ENCODE measurements around the gene TSEN2. TPM values are rescaled to one million over a fixed set of nuclear protein-coding genes. Genes with fewer than 3 reads are reported as not detected.
A peak's percentile ranks its signal among the peaks of the same experiment; 100 is the strongest.

The TSEN2 gene
- 10 to 100 TPM in 1 of 3 donors, 1 to 10 TPM in 2; 4.1 to 11.4 (median 5.7) TPM for total RNA-seq
- total RNA-seq (2013), result 19.1 TPM

DNA sequence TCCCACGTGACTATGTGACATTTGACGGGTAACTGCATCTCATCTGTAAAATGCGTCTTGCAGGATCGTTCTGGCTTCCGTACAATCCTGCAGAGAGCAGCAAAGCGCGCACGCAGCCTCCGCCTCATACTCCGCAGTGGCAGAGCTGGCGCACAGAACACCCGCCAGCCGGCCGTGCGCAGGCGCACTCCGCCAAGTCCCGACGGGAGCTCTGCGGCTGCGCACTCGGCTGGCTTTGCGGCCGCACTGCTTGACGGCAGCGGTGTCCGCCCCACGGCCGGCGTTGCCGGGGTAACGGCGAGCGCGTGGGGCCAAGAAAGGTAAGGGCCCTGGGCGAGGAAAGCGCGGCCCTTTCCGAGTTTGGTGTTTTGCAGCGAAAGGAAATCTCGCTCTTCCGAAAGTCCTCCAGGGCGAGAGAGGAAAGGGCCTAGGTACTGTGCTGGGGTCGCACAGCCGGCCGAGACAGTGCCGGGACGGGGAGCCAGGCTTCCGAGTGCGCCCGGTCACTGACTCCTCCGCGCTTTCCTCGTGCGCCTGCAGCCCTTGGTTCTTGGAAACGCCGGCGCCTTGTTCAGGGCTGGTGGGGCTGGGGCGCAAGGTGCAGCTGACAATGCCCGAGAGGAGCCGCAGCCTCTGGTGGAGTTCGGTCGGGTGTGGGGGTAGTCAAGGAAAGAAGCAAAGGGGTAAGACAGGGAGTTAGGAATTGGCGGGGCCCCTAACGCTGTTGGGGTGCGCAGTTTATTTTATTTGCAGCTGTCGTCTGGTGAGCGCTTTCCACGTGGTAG, at the start of gene TSEN2:
TSEN2 (plus strand) TSS at position 283 of the 785 bp plus-strand sequence. CDS start 5,321 bp downstream, outside the sequence.
- Mint-ChIP-seq H3K4me3 (peak within 1 kb of the TSS; percentile 94), H3K27ac (peak within 1 kb of the TSS; percentile 93 to 94), H3K27me3 (ENCODE audit: low read depth in 2 of 2) (no peaks in the 10 kb centered on the region), H3K4me1 (peaks cover 29 to 31% of the 10 kb centered on the region in 2 donors), H3K9me3 (no peaks in the 10 kb centered on the region), H3K36me3 (no peaks in the 10 kb centered on the region)
- under 1% methylated on average over 69 of the region's 69 CpGs for WGBS (ENCODE audit: insufficient coverage)
- no peaks in the 10 kb centered on the region for H3K36me3 ChIP-seq (ENCODE audit: control insufficient read depth, insufficient read depth, low read length)
- peak; percentile 91 to 96 (median 92) for ATAC-seq
- peak; percentile 97 to 99 for DNase-seq
- no peaks in the 10 kb centered on the region for H3K9me3 ChIP-seq (ENCODE audit: control insufficient read depth, insufficient read depth, low read length)
- peak within 1 kb of the TSS; percentile 85 for H3K4me3 ChIP-seq (ENCODE audit: low read length)
- no peaks in the 10 kb centered on the region for H3K27me3 ChIP-seq (ENCODE audit: control insufficient read depth, insufficient read depth, low read length)
- H3K27ac ChIP-seq (ENCODE audit: low read length), result peak within 1 kb of the TSS; percentile 78
- intact Hi-C loops (cut with micrococcal nuclease), result loop anchor here (1.0 kb wide), 1 partner anchor 73 kb away; the partner anchor contains the start of gene MKRN2
- H3K4me1 ChIP-seq (ENCODE audit: control insufficient read depth, insufficient read depth, low read length), result peaks cover 18% of the 10 kb centered on the region
- TF ChIP-seq, protein P1, sequence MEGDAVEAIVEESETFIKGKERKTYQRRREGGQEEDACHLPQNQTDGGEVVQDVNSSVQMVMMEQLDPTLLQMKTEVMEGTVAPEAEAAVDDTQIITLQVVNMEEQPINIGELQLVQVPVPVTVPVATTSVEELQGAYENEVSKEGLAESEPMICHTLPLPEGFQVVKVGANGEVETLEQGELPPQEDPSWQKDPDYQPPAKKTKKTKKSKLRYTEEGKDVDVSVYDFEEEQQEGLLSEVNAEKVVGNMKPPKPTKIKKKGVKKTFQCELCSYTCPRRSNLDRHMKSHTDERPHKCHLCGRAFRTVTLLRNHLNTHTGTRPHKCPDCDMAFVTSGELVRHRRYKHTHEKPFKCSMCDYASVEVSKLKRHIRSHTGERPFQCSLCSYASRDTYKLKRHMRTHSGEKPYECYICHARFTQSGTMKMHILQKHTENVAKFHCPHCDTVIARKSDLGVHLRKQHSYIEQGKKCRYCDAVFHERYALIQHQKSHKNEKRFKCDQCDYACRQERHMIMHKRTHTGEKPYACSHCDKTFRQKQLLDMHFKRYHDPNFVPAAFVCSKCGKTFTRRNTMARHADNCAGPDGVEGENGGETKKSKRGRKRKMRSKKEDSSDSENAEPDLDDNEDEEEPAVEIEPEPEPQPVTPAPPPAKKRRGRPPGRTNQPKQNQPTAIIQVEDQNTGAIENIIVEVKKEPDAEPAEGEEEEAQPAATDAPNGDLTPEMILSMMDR (IDR thresholded peaks at IDR 0.05), result no peak

DNA sequence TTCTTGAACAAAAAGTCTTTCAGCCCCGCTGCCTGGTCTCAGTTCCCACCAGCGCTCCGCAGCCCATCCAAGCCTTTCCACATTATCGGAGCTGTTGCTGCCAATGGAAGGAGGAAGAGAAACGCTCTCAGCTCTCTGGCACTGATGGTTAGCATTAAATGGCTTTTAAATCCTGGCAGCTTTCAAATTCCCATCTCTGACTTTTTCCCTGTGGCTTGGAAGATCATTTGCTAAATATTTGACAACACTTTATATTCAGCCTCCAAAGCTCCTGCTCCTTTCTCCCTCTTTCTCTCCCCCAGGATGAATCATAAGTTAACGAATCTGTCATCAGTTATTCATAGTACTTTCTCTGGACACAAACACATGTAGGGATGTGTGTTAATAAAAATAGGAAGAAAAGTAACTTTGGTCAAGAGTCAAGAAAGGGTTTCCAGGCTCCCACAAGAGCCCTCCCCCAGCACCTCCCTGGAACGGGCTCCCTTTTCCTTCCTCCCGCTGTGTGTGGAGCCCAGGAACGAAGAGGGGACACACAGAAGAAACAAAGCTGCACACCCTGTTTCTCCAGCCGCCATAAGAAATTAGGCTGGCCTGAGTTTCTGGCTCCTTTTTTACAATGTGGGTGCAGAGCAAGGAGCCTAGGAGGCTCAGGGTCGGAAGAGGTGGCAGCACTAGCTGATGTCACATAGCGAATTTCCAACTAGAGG, 47.6 kb upstream of the TSEN2 start:
- intact Hi-C loops (cut with micrococcal nuclease), result no loop called here
- 91% methylated on average over 11 of the region's 12 CpGs for WGBS (ENCODE audit: insufficient coverage)
- Histone ChIP-seq H3K9me3 (ENCODE audit: control insufficient read depth, insufficient read depth, low read length) (no peaks in the 10 kb centered on the region), H3K4me3 (ENCODE audit: low read length) (no peak overlapping the region), H3K4me1 (ENCODE audit: control insufficient read depth, insufficient read depth, low read length) (no peaks in the 10 kb centered on the region), H3K36me3 (ENCODE audit: control insufficient read depth, insufficient read depth, low read length) (no peaks in the 10 kb centered on the region), H3K27me3 (ENCODE audit: control insufficient read depth, insufficient read depth, low read length) (no peaks in the 10 kb centered on the region), H3K27ac (ENCODE audit: low read length) (no peak overlapping the region)
- H3K36me3 Mint-ChIP-seq, result no peaks in the 10 kb centered on the region
- no peak overlapping the region for H3K4me3 Mint-ChIP-seq
- peaks cover 3 to 10% of the 10 kb centered on the region in 2 donors for H3K27me3 Mint-ChIP-seq (ENCODE audit: low read depth in 2 of 2)
- H3K9me3 Mint-ChIP-seq, result no peaks in the 10 kb centered on the region
- TF ChIP-seq, protein P1 (IDR thresholded peaks at IDR 0.05), result no peak
- DNase-seq (no peak), ATAC-seq (no peak)
- H3K27ac Mint-ChIP-seq, result no peak overlapping the region
- H3K4me1 Mint-ChIP-seq, result no peaks in the 10 kb centered on the region

DNA sequence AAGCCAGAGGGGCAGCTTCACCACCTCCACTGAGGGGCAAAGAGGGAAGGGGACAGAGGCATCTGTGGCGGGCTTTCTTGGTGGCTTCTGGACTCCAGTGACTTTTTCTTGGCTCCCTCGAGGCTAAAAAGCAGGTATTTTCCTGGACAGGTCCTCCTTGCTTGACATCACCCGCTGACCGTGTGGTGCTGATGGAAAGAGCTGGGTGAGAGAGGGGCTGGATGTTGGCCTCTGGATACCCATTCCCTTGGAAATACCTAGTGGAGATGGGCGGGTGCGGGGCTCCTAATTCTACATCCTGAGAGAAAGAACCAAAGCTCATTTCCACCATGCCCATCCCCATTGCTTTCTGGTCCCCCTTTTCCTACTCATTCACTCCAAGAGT, 47.1 kb upstream of the TSEN2 start:
- Histone ChIP-seq H3K36me3 (ENCODE audit: control insufficient read depth, insufficient read depth, low read length) (no peaks in the 10 kb centered on the region), H3K27me3 (ENCODE audit: control insufficient read depth, insufficient read depth, low read length) (no peaks in the 10 kb centered on the region), H3K4me3 (ENCODE audit: low read length) (no peak overlapping the region), H3K27ac (ENCODE audit: low read length) (no peak overlapping the region), H3K9me3 (ENCODE audit: control insufficient read depth, insufficient read depth, low read length) (no peaks in the 10 kb centered on the region), H3K4me1 (ENCODE audit: control insufficient read depth, insufficient read depth, low read length) (no peaks in the 10 kb centered on the region)
- intact Hi-C loops (cut with micrococcal nuclease), result no loop called here
- ATAC-seq (no peak), DNase-seq (no peak)
- Mint-ChIP-seq H3K27ac (no peak overlapping the region), H3K36me3 (no peaks in the 10 kb centered on the region), H3K4me1 (no peaks in the 10 kb centered on the region), H3K9me3 (no peaks in the 10 kb centered on the region), H3K27me3 (ENCODE audit: low read depth in 2 of 2) (peaks cover 3 to 10% of the 10 kb centered on the region in 2 donors), H3K4me3 (no peak overlapping the region)
- 90% methylated on average over 6 of the region's 6 CpGs for WGBS (ENCODE audit: insufficient coverage)
- TF ChIP-seq, protein P1 (IDR thresholded peaks at IDR 0.05), result no peak

All from natural killer cell (primary cell).